DMS79 (cell line): ENCODE measurements around the gene SAMD3.
"Not testable (repeated sequence)": the region's sequence is repeated elsewhere in the genome, so short reads cannot be mapped to it uniquely, and the experiment has no call there.

Experiments
- DNase-seq: peaks from one replicate; lab custom pipeline; 2025; lab: John Stamatoyannopoulos, UW

Gene SAMD3

DNA sequence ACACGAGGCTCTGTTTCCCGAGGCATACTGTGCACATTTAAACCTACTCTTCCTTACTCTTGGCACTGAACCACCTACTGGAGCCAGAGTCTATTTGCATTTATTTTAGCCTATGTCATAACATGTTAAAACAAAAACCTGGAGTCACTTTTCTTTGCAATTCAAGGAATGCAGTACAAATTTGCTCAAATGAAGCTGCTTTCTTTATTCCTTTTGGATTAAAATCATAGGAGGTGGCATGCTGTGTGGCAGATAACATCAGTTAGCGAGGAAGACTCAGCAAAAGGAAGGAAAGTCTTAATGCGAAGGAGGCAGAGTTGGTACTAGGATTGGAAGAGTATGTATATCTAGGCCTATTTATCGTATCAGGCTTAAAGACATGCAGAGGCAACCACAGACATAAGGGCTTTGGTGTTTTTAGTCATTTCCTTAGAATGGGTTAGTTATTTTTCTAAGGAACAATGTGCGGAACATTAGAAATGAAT is 92.9 kb downstream of the SAMD3 start:
- DNase-seq: no peak

DNA sequence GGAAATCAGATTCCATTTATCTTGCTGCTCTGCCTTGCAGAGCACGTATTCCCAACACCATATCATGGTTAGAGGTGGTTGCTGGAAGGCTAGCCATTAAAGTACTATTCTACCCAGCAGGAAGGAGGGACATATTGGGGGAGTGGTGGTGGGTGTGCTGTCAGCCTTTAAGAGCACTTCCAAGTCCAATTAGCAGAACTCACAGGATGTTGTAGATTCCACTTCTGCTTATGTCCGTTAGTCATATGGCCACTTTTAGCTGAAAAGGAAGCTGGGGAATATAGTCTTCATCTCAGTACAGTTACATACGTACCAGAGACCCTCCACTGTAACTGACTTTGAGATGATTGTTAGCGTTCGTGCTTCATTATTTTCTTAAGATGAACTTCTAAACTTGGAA is 94.4 kb downstream of the SAMD3 start:
- no peak for DNase-seq

DNA sequence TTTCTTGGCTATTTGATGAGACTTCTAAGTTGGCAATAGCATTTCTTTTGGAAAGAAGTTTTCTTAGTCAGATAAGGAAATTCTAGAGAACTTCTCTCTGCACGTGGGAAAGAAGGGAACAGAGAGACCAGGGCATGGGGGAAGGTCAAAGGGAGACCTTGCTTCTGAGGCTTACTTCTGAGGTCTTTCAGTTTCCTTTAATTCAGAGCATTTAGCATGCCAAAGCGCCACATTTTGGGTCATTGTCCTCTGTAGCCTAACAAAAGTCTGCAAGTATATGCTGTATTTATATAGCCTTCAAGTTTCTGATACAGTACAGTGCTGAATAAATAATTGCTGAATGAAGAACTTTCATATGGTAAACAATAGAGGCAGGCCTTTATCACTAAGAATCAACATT is 95.6 kb downstream of the SAMD3 start:
- no peak for DNase-seq

DNA sequence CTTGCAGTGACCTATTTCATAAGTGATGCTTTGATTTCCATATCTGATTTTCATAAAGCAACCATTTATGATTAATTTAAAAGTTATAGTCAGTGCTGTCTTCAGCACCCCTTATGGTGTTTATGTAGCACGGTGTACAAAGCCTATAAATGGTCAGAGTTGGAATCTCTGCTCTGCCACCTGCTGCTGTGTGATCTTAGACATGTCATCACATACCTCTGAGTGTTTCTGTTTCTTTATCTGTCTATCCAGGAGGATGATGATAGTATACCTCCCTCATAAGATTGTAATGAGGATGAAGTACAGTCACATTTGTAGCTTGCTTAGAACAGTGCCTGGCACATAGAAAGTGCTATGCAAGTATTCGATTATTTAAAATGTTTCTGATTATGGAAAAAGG is 100.5 kb downstream of the SAMD3 start:
- no peak for DNase-seq

- DNase-seq: no peak
Measured at GRCh38 chr6:130120731-130121130, 102.0 kb downstream of the SAMD3 start.

- no peak for DNase-seq
Measured at GRCh38 chr6:130119211-130119610, 103.5 kb downstream of the SAMD3 start.

DNA sequence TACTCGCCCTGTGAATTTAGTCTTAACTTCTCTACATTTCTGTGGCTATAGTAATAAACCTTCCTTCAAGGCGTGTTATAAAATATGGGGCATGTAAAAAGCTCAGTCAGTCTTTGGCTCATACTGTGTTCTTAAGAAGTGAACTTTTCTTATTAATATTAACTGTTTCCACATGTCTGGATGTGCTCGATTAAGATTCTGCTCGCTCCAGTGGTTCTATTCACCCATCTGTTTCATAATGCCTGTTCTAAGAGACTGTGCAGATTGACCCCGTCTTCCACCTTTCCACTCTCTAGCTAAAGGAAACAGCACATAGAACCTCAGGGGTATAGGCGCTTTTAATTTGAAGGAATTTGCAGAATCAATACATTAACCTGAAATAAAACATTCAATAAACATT is 104.5 kb downstream of the SAMD3 start:
- no peak for DNase-seq

DNA sequence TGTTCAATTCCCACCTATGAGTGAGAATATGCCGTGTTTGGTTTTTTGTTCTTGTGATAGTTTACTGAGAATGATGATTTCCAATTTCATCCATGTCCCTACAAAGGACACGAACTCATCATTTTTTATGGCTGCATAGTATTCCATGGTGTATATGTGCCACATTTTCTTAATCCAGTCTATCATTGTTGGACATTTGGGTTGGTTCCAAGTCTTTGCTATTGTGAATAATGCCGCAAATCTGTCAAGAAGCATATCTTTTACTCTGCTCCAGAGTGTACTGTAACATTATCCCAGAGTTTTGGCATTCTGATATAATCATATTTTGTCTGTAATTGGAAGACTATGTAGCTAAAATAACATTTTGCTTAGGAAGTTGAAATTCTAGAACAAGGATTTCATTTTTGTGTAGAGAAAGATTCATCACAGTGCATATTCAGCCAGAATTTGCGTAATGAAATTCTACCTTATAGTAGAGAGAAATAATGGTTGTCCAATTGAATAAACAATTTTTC is 105.5 kb downstream of the SAMD3 start:
- DNase-seq: not testable (repeated sequence)

- no peak for DNase-seq
Measured at GRCh38 chr6:130116273-130116672, 106.5 kb downstream of the SAMD3 start.

DNA sequence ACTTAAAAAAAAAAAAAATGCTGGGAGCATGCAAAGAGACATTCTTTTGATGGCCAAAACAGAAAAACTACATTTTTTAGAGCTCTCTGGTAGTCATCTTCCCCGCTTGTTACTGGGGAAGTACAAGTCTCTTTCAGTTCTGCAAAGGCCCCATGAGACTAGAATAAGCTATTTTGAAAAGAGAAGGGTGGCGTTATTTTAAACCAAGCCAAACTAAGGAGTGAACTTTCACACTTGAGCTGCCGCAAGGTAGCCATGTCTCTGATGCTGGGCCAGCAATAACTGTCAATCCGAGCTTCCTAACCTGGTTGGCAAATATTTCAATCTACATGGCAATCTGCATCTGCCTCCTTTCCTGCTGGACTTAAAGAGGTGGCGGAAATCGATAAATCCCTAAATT is 107.7 kb downstream of the SAMD3 start:
- no peak for DNase-seq

- DNase-seq: no peak
Measured at GRCh38 chr6:130113201-130113710, 109.5 kb downstream of the SAMD3 start.

DNA sequence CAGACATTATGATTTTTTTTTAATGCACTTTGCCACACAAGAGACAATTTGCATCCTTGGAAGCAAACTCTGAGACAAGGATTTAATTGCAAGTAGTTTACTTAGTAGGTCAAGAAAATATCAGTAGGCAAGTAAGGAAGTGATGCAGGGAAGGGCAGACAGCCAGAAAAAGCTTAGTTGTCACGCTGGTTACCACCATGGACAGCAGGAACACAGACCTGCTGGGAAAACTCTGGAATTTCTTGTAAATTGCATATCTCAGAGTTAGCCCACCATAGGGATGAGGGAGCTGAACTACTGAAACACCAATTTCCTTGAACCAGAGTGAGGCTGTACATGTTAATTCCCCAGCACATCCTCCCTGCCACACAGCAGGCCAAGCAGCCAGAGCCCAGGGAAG is 111.7 kb downstream of the SAMD3 start:
- DNase-seq: no peak

GRCh38 chr6:130107710-130108109 is 115.0 kb downstream of the SAMD3 start:
- DNase-seq: no peak

DNA sequence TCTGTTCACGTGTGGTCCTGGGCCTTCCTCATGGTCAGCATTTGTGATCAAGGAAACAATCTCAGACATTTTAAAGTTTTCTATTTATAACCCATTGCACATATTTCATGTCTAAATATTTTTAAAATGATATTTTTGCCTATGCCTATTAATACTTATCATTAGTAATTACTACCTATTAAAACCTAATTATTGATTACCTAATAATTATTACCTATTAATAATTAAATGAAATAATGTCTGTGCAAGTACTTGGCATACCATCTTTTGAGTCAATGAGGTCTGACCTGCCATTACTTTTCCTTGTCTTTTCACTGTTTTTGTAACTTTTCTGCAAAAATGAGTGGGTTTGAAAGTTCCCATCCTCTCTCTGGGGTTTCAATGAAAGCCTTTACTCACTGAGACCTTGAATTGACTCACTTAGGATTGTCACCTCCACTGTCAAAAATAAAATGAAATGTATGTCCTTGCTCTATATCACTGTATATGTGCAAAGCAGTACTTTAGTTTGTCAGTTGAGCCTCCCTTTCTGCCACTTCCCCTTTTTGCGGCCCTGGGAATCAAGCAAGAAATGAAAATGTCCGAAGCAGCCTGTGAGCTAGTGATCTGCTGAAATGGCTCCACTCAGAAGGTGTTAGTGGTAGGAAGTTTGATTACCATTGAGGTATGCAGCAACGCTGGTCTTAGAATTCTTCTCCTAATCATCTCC is 116.6 kb downstream of the SAMD3 start:
- no peak for DNase-seq

GRCh38 chr6:130099119-130099518 is 123.6 kb downstream of the SAMD3 start:
- DNase-seq: no peak

DNA sequence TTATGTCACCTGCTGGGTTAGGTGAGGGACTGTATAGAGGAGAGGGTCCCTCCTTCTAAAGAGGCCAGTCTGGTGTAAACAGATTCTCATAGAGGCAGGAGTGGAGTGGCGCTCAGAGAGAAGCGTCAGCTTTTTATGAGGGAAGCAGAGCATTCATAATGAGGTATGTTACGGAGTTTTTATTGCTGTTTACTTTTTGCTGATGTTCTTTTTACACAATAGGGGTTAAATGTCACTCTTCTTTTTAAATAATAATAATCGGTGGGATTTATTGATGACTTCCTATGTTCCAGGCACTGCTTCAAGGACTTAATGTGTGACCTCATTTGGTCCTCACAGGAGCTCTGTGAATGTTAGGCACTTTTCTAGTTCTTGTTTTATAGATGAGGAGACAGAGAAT is 124.4 kb downstream of the SAMD3 start:
- no peak for DNase-seq
